ENCODE results near the gene CHCHD3.
"Not testable (repeated sequence)": the region's sequence is repeated elsewhere in the genome, so short reads cannot be mapped to it uniquely, and the experiment has no call there.

CHCHD3 gene

DNA sequence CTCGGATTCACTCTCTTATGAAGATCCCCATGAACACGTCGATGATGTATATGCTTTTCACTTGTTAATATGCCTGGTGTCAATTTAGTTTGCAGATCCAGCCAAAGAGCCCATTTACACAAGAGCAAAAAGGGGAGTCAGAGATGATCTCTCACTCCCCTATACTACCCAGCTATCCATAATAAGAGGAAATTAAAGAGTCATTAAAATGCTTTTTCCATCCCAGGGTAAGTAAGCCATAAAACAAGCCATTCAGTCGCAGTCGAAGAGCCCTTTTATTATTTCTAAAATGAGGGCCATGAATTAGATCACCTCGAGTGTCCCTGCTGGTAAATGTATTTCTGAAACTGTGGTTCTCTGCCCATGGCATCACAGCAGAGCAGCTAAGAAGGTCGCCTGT lies 41.2 kb downstream of the CHCHD3 start:
- DNase-seq = no peak

DNA sequence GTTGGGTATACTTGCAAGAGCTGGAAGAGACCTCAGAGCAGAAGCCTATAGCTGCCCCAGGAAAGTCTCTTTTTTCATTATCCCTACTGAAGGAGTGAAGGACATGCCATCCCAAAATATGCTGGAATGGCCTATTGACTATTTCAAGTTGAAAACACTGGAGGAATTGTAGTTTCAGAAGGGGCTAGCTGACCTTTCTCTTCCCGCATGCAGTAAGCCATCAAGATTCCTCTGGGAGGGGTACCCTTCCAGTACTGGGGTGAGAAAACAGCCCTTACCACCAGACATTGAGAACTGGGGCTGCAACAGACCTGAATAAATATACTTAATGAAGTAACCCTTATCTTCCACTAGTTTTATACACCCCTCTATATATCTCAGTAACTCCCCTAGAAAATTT lies 41.7 kb downstream of the CHCHD3 start:
- DNase-seq = no peak

DNA sequence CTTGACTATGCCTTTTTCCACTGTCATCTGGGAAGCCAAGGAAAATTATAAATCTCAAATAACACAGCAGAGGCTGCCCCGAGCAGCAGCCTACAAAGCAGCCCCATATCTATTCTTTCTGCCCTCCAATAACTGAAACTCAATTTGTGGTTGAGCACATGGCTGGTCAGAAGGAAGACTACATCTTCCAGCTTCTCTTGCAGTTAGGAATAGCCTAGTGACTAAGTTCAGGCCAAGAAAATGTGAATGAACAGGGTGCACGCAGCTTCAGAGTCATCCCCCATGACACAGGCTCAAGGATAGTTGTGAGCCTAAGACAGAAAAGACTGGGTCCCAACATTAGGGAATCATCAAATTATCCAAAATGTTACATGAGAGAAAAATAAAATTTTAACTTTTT lies 42.3 kb downstream of the CHCHD3 start:
- no peak for DNase-seq

DNA sequence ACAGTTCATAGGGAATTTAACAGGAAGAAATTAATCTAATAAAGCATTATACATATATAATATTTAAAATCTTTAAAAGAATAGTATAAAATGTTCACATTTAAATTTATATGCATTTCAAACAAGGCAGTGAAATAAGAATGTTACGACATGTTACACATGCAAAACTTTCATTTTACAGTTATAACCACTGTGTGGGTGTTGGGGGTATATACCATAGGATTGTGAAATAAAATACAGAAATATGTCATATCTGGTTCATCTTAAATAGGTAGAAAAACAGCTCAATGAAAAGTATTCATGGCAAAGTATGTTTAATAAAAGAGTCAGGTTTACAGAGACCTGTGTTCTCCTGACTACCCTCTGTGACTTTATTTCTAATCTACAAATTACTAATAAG lies 45.6 kb downstream of the CHCHD3 start:
- DNase-seq = no peak

DNA sequence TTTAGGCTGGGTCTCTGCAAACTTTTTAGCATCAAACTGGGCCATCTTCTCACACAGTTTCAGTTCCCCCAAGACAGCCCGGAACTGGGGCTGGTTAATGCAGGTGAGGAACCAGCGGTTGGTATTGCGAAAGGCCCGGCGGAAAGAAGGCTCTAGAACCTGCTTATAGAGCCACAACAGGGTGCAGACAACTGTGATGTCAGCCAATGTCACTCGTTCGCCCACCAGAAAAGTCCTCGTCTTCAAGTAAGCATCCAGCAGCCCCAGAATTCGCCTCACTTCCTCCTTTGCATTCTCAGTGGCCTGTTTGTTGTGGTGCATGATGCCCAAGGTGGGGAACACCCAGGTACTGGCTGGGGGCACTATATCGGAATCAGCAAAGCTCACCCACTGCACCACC lies 46.6 kb downstream of the CHCHD3 start:
- DNase-seq = not testable (repeated sequence)

DNA sequence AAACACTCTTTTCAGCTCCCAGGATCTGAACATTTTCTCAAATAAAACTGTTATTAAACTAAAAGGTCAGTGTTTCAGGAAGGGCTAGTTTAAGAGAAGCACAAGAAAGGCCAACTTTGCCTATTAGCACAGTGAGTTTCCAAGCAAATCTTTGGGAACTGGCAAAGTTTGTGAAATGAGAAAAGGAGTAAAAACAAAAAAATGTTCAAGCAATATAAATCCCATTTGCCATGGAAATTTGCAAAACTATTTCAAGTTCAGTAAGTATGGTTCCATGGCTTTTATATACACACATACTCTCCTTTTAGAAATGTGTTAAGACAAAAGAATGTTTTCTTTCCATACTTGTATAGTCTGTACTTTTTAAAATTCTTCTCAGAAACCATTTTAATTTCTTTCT lies 51.5 kb downstream of the CHCHD3 start:
- DNase-seq = no peak

DNA sequence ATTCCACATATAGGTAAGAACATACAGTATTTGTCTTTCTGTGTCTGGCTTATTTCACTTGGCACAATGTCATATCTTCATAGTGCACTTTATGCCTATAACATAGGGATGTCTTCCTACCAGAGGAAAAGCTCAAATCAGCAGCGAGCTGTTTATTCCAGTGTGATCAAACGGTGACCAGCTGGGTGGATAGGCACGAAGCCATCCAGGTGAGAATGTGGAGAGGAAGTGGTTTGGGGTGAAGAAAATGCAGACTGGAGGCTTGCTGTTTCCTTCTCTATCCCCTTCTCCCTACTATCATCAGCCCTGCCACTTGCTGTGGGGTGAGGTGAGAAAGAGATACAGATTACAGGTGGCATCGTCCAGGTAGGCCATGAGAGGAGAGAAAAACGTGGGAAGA lies 52.4 kb downstream of the CHCHD3 start:
- DNase-seq = no peak

DNA sequence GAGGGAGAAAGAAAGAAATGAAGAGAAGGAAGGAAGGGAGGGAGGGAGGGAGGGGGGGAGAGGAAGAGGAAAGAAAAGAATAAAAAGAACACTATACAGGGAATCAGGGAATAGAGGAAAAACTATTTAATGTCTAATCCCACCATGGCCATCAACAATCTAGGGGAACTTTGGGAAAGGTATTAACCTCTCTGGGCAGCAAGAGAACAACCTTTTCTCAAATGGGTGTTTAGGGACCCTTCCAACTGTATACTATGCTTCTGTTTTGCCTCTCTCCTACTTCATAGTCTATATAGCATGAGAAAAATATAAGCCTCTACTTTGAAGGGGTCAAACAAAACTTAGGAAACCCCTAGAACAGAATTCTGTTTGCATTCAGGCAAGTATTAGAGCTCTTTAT lies 54.5 kb downstream of the CHCHD3 start:
- no peak for DNase-seq

DNA sequence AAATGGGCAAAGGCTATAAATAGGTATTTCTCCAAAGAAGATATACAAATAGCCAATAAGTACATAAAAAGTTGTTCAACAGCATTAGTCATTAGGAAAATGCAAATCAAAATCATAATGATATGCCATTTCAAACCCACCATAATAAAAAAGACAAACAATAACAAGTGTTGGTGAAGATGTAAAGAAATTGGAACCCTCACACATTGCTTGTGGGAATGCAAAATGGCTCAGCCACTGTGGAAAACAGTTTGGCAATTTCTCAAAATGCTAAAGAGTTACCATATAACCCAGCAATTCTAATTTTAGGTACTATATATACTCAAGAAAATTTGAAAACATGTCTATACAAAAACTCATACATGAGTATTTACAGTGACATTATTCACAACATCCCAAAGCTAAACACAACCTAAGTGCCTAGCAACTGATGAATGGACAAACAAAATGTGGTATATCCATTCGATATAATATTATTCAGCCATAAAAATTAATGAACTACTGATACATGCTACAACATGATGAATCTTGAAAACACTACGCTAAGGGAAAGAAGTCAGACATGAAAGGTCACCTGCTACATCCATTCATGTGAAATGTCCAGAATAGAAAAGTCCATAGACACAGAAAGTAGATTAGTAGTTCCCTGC lies 55.6 kb downstream of the CHCHD3 start:
- DNase-seq = no peak

DNA sequence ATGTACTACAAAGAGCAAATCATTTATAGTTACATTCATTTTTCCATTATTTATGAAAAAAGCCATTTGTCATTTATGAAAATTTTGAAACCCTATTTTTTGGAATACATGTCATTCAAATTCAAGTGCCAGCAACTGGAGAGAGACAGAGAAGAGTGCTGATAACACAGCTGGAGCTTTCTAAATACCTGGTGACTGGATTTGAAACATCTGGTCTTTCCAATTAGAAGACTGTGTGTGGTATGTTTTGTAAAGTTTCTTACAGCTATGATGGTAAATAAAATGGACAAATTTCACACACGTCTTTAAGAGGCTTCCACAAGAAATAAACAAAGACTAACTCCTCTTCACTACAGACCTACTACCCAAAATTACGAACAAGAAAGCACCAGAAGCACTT lies 56.8 kb downstream of the CHCHD3 start:
- no peak for DNase-seq

DNA sequence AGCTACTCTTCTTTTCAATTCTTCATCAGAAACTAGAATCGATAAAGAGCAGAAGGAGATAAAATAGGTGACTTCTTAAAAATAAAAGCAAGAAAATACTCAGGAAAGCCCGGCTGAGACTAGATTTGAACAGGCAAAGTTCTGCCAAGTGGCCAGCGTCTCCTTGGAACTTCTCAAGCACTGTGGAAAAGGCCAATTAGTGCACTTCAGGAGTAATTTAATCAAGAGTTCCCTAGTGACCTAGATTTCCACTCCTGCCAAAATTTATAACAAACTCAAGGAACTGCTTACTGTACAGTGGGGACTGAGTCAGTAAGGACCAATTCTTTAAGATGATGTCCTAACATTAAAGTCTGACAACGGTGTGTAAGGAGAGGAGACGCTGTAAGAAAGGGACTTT lies 57.3 kb downstream of the CHCHD3 start:
- DNase-seq = no peak

DNA sequence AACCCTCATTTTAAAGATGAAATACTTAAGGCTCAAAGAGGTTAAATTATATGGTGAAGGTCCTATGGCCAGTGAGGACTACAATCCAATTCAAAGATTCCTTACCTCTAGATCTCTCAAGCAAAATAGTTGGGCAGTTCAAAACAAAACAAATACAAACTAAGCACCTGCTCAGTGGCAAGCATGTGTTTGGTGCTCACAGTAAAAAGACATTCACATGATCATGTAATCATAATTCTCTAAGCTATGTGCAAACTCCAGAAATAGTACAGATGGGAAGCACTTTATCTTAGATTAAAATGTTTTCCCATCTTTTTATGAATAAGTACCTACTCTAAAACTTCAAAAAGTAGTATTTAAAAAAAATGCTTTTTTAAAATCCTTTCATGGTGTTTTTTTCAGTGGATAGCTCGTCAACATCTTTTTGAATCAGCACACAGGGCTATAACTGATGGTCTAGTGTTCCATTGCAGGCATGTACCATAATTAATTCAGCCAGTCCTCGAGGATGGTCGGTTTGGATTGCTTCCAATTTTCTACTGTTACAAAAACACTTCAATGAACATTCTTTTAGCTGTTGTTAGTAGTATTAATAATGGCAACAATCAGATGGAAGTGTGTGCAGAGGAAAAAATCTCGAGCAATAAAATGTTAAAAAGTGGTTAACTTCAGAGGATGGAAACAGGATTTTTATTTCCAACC lies 58.4 kb downstream of the CHCHD3 start:
- DNase-seq = no peak

DNA sequence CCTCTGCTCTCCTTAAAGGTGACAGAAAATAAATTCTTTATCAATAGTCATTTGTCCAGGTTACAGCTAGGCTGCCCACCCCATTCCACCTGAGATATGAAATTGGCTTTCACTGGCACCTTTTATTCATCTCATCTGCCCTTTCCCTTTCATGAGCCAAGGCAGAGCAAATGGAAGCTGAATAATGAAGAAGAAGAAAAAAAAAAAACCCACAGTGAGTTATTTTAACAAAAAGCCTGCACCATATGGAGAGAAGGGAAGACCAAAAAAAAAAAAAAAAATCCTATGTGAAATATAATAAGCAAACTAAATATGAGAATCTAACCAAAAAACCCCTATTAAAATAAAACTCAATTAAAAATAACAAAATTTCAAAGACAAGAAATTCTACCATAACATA lies 59.2 kb downstream of the CHCHD3 start:
- DNase-seq = no peak

DNA sequence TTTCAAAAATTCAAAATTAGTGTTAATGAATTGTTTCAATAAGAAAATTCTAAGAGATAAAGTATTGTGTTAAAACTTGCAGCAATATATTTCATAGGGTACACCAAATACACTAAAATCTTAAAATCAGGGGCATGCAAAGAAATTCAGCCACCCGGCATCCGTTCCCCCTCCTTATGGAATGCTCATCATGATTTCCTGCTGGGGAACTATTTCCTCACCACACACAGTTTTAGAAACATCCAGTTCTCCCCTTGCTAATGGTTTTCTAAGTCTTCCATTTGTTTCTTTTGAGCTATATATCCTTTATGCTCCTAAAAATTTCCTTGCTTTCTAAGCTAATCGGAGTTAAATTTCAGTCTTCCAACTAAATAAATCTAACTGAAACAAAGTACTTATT lies 60.7 kb downstream of the CHCHD3 start:
- no peak for DNase-seq

DNA sequence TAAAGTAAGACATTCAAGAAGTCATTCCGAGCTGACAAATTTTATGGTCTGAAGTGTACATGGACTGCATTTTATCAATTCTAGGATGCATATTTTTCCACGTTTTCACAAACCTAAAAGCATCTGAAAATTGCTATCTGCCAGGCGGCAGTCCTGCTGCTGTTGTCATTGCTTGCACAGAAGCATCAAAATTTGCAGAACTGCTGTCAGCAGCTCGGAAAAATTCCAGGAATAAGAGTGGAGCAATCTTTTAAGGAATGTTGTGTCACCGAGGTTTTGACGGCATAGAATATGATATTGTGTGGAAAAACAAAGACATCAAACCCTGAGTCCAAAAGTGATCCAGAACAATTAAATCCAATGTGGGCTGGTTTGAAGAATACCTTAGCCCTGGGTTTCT lies 61.4 kb downstream of the CHCHD3 start:
- no peak for DNase-seq

DNA sequence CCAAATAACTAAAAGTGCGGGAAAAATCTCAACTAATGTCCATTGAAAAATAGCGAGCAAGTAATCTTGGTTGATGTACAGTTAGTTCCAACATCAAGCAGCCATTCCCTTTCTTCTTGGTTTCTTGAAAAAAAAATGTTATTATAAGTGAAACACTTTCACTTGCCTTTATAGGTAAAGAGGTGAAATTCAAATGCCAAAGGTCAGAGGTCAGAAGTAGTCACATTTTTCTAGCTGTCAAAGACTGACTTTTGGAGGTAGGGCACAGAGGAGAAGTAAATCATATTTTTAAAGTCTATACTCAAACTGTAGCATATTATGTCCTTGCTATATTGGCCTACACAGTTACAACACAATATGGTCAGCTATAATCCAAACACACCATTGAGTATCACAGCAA lies 62.3 kb downstream of the CHCHD3 start:
- no peak for DNase-seq

DNA sequence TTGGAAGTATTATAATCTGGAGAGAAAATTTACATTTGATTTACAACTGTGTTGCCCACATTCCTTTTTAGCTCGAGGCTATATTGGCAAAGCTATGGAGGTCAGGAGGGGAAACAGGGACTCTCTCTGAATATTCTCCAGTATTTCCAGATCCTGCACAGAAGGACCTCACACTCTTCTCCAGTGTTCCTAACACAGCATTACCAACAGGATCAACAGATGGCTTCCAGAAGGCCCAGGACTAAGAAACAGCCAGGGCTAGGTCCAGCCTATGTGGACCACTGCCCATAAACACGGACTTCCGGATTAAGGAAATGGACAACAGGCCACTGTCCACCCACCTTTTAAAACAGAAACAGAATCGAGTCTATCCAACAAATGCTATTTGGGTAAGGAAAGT lies 65.3 kb downstream of the CHCHD3 start:
- DNase-seq = no peak

DNA sequence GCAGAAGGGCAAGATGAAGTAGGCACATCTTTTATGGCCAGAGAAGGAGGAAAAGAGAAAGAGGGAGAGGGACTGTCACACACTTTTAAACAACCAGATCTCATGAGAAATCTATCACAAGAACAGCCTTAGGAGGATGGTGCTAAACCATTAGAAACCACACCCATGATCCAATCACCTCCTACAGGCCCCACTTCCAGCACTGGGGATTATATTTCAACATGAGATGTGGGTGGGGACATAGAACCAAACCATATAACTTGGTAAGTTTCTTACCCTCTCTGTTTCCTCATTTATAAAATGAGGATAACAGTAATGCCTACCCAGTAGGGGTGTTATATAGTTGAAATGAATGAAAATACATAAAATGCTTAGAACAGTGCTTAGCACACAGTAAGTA lies 66.0 kb downstream of the CHCHD3 start:
- DNase-seq = no peak

DNA sequence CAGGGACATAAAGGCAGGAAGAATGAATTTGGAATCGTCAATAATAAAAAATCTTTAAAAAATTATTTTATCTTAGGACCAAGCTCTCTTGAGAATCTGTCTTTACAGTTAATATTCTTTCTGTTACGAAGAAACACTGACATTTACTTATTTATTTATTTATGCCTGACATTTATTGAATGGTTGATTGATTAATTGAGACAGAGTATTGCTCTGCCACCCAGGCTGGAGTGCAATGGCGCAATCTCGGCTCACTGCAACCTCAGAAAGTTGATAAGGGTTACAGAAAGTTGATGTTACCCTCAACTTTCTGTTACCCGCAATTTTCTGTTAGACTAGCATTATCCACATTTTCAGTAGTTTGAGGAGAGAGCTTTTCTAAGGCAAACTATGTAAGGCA lies 70.1 kb downstream of the CHCHD3 start:
- DNase-seq = no peak

DNA sequence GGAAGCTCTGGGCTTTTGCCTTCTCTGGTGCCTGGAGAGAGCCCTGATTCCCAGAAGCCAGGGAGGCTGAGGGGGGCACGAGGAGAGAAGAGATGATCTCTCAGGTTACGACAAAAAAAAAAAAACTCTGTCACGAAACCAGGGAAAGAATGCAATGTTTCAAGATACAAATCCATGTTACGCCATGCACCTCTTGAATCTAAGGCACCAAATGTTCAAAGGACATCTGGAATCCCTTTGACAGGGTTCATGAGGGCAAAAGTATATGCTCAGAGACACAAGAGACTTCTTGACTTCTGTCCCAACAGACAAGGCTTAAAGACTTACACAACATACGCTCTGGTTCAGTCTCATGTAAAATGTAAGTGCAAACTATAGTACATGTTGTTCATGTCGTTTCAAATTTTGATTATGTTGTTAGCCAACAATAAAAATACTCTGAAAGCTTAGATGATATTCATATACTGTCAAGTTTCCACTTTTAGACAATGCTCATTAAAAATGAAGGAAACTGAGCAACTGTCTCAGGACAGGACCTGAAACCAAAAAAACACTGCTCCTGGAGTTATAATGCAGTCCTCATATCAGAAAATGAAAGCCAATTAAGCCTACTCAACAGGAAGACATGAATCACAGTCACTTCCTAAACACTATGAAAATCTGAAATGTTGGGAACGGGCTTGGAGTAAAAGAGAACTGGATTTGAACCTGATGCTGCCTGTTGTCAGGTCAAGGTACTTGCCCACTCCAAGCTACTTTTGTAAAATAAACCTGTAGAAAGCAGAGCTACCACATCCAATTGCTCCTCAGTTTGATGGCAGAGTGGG lies 72.3 kb downstream of the CHCHD3 start:
- DNase-seq = no peak

DNA sequence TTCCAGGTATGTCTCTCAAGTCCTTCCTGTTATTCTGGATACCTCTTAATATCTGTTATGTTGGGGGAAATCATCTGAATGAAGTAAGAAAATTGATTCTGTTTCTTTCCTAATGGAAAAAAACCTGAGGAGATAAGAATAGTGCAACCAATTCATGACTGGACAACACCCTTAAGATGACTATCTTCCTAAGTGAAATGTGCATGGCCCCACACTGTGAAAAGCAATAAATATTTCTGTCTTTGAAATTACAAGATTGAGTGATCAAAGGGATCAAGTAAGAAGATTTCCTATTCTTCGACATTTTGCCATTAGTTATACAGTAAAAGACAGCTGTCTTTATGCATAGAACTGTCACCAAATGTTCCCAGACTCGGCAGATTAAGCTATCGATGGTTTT lies 73.9 kb downstream of the CHCHD3 start:
- DNase-seq = no peak

DNA sequence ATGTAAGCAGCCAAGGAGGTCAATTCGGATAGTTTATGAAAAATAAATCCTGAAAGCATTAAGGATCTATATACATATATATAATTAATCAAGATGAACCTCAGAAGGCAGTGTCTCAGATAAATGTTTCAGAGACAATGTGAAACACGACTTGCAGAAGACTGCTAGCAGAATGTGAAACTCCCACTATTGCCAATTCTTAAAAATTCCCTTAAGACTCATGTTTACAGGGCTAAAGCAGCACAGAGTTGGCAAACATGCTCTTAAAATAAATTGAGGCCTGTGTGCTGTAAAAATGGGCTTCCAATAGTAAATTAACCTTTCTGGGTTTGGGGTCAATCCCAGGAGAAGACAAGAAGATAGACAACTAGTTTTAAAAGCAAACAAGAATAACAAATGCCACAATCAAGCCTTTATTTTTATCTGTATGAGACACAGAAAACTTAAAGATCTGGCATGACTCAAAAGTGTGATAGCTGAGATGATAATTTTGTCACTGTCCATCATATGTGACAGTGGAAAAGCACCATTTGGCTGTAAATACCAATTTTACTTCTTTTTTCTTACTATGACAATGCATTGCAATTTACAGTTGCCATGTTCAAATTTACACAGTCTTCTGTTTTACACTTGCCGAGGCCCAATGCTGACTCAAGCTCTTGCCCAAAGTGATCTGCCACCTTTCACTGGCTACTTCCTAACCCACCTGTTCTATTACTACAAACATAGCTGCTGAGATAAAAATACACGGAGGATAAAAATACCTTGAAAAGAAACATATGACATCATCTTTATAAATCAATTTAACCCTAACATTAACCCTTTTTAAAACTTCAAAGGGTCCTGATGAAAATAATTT lies 78.6 kb downstream of the CHCHD3 start:
- no peak for DNase-seq

DNA sequence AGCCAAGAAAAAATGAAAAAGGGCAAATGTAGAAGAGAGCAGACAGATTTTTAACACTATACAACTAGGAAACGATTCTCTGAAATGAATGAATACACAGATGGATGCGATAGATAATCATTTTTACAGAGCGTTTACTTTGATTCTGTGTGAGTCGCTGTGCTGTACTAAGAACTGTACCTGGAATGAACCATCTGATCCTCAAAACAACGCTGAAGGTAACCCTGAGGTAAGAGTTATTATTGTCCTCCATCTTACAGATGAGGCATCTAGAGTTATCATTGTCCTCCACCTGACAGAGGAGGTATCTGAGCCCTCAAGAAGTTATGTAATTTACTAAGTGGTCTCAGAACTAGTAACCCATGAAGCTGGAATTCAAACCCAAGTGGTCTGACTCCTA lies 80.2 kb downstream of the CHCHD3 start:
- DNase-seq = no peak

Data from EL (cell line).